Retinal pigment epithelial cell (primary cell): ENCODE measurements around the gene CXCL13.

Source experiments
- DNase-seq: peaks from one replicate; pipeline ENCODE4 v3.0.0-alpha.2; 2010; ENCODE audit warnings: low read depth
- H3K4me3 ChIP-seq: 2 replicates; pipeline ENCODE4 v1.5.1; 2011; ENCODE audit warnings: mild to moderate bottlenecking, low read length, control low read depth, moderate library complexity
- TF ChIP-seq, protein P1 (sequence below): conservative IDR thresholded peaks from 2 replicates; pipeline ENCODE4 v1.5.1; 2011; ENCODE audit warnings: low read depth, low read length, control low read depth, inconsistent platforms

The CXCL13 gene

DNA sequence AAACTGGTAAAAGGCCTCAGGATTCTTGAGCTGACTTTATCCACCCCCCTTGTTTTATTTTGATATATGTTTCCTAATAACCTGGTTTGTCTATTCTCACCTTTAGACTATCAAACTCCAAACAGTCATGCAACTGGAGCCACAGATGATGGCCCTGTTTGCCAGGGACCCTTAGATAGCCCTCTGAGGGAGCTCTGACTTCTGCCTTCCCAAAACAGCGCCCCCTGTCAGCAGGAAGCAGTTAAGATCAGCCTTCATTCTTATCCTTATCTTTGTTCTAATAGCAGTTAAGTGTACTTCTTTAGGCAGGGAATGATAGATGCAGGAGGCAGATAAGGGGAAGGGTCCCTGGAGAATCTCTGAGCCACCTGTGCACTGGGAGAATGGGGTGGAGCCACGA lies 27.5 kb upstream of the CXCL13 start:
- TF ChIP-seq, protein P1, sequence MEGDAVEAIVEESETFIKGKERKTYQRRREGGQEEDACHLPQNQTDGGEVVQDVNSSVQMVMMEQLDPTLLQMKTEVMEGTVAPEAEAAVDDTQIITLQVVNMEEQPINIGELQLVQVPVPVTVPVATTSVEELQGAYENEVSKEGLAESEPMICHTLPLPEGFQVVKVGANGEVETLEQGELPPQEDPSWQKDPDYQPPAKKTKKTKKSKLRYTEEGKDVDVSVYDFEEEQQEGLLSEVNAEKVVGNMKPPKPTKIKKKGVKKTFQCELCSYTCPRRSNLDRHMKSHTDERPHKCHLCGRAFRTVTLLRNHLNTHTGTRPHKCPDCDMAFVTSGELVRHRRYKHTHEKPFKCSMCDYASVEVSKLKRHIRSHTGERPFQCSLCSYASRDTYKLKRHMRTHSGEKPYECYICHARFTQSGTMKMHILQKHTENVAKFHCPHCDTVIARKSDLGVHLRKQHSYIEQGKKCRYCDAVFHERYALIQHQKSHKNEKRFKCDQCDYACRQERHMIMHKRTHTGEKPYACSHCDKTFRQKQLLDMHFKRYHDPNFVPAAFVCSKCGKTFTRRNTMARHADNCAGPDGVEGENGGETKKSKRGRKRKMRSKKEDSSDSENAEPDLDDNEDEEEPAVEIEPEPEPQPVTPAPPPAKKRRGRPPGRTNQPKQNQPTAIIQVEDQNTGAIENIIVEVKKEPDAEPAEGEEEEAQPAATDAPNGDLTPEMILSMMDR, result peak; percentile 44
- no peak overlapping the region for H3K4me3 ChIP-seq
- no peak for DNase-seq

DNA sequence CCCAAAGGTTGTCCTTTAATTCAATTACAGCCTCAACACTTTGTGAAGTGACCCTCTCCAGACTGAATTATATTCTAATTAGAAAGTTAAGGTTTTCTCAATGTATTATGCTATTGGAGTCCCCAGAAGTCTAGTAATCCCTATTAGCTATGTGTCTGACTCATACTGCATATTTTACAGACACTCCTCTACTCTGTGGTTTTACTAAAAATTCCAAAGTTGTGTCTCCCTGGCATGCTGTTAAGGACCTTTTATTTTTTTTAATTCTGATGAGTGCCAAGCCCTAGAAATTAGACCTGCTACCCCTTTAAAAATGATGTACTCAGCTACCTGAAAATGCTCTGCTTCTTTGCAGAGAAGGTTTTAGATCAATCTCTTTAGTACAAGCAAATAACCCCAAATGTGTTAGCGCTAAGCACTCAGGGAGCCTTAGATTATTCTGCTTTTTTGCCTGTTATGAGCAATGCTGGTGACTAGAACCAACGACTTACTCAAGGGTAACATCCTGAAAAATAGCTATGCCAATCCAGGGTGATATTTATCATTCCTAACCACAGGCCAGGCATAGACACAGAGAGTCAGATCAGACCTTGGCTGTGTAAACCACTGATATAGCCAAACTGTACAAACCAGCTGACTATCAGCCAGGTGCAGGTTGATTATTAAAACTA lies 26.1 kb upstream of the CXCL13 start:
- TF ChIP-seq, protein P1, result no peak
- no peak overlapping the region for H3K4me3 ChIP-seq
- peak; percentile 84 for DNase-seq

GRCh38 chr4:77581724-77582123 lies 23.9 kb upstream of the CXCL13 start:
- TF ChIP-seq, protein P1, result no peak
- peak; percentile 4 for DNase-seq
- no peak overlapping the region for H3K4me3 ChIP-seq

DNA sequence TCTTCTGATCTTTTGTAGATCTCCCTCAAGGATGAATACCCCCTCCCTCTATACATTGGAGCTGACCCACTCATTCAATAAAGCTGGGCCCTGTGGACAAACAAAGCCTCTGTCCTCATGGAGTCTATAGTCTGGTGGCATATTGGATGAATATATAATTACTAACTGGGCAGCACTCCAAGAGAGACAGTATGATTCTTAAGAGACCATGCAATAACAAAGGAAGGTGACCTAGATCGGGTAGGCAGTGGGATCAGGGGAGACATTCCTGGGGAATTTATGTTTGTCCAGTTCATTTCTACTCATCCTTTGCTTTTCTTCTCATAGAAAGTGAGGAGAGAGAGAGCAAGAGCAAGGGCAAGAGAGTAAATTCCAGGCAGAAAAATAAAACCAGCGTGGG lies 23.5 kb upstream of the CXCL13 start:
- TF ChIP-seq, protein P1, result no peak
- H3K4me3 ChIP-seq, result no peak overlapping the region
- no peak for DNase-seq

- no peak for DNase-seq
- TF ChIP-seq, protein P1, result no peak
- H3K4me3 ChIP-seq, result no peak overlapping the region
Observed at GRCh38 chr4:77582711-77583110, 22.9 kb upstream of the CXCL13 start.

DNA sequence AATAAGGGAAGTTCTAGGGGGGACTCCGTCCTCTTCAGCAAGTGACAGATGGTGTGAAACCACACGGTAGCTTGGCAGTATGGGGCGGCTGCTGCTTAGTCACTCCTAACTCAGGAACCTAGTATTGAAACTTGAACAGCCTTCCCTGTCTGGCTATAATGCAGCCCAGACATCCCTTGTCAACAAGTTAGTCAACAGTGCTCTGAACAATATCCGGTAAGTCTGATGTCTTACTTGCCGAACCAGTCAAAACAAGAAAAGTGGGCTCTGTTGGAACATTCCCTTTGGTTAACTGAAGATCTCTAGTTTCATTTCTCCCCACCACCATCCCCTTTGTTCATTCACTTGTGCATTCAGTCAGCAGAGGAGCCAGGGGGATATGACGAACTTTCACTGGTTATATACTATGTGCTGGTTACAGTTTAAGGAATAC lies 18.7 kb upstream of the CXCL13 start:
- TF ChIP-seq, protein P1, result no peak
- no peak overlapping the region for H3K4me3 ChIP-seq
- DNase-seq, result no peak

GRCh38 chr4:77590482-77590881 lies 15.1 kb upstream of the CXCL13 start:
- TF ChIP-seq, protein P1, result no peak
- no peak for DNase-seq
- no peak overlapping the region for H3K4me3 ChIP-seq
